ENCODE results near the gene DET1. TPM values are rescaled to one million over a fixed set of nuclear protein-coding genes. Genes with fewer than 3 reads are reported as not detected.

DET1 gene
- total RNA-seq, 1 experiment from 2014 or later = 6.6 TPM

- Histone ChIP-seq H3K56ac (ENCODE audit: insufficient read length, low read depth, low read length) (no peak overlapping the region), H3K14ac (ENCODE audit: insufficient read depth, low read length) (no peak overlapping the region), H3K79me1 (ENCODE audit: insufficient read depth, low read depth, low read length, poor library complexity, severe bottlenecking) (no peaks in the 10 kb centered on the region), H3K79me2 (ENCODE audit: insufficient read depth, low read length) (no peaks in the 10 kb centered on the region), H3T11ph (ENCODE audit: low read length) (no peak overlapping the region), H3K27me3 (ENCODE audit: insufficient read depth, low read length) (no peaks in the 10 kb centered on the region), H4K5ac (ENCODE audit: insufficient read length, low read depth, low read length) (no peak overlapping the region), H3K9ac (ENCODE audit: extremely low read depth, insufficient read length, low read length) (no peak overlapping the region), H3K23me2 (ENCODE audit: insufficient read length, low read depth, low read length, poor library complexity, severe bottlenecking) (no peaks in the 10 kb centered on the region), H2BK20ac (ENCODE audit: low read depth, low read length, poor library complexity, severe bottlenecking) (no peak overlapping the region), H3K9me3 (ENCODE audit: control insufficient read depth, low read depth, low read length) (no peaks in the 10 kb centered on the region), H3K27ac (ENCODE audit: insufficient read length, low read depth, low read length) (no peak overlapping the region), H3K4me2 (ENCODE audit: insufficient read depth, insufficient read length, low read length) (no peak overlapping the region), H3K18ac (ENCODE audit: insufficient read length, low read depth, low read length) (no peak overlapping the region), H2BK12ac (ENCODE audit: insufficient read length, low read depth, low read length) (no peak overlapping the region), H4K91ac (ENCODE audit: insufficient read length, low read depth, low read length) (no peak overlapping the region), H3K23ac (ENCODE audit: insufficient read length, low read depth, low read length) (no peak overlapping the region), H3K4ac (ENCODE audit: low read depth, low read length) (no peak overlapping the region), H2AK5ac (ENCODE audit: insufficient read length, low read length) (no peak overlapping the region), H3K4me1 (ENCODE audit: insufficient read depth, low read length) (no peaks in the 10 kb centered on the region), H2BK120ac (ENCODE audit: low read depth, low read length, poor library complexity, severe bottlenecking) (no peak overlapping the region), H2AFZ (ENCODE audit: low read length) (no peak overlapping the region), H2BK15ac (ENCODE audit: low read depth, low read length) (no peak overlapping the region), H4K8ac (replicated peaks; ENCODE audit: insufficient read length, low read depth, low read length) (no peak overlapping the region), H4K20me1 (ENCODE audit: control insufficient read depth, insufficient read depth, insufficient read length) (no peaks in the 10 kb centered on the region), H2BK5ac (ENCODE audit: insufficient read length, low read length) (no peak overlapping the region)
- H3K9me3 Mint-ChIP-seq = no peaks in the 10 kb centered on the region
- H3K4me1 Mint-ChIP-seq = peaks cover 4 to 13% of the 10 kb centered on the region in 2 experiments
- TF ChIP-seq CTCF (conservative IDR thresholded peaks at IDR 0.05) = no peak
- peaks cover 2% of the 10 kb centered on the region; the same call in 1 of the 2 replicates for H3K27me3 Mint-ChIP-seq (ENCODE audit: low read depth)
- DNase-seq = no peak
- no peak overlapping the region; a peak in 1 of 7 replicates for H3K27ac Mint-ChIP-seq
- peaks cover 0 to 2% (median 0%) of the 10 kb centered on the region in 3 experiments; a peak in 1 of 7 replicates for H3K36me3 Mint-ChIP-seq (ENCODE audit: insufficient read depth in 1 of 3, low read depth in 3 of 3)
- WGBS (ENCODE audit: extremely low coverage, insufficient read length, low lambda C conversion rate) = no CpG with 5 or more reads among the region's 11 CpGs
- H3K4me3 Mint-ChIP-seq = no peak overlapping the region
Measured at GRCh38 chr15:88497109-88497765, 49.2 kb downstream of the DET1 start.

All from H9 (cell line).